ENCODE results near the gene ATP11B. TPM values are rescaled to one million over a fixed set of nuclear protein-coding genes. Genes with fewer than 3 reads are reported as not detected.

ATP11B gene
- total RNA-seq, 1 donor from 2014 or later = 42.8 TPM

GRCh38 chr3:182920515-182921084 lies 127.3 kb downstream of the ATP11B start:
- Histone ChIP-seq H3K27ac (ENCODE audit: low read depth, low read length) (no peak overlapping the region), H3K36me3 (ENCODE audit: insufficient read depth, low read length) (no peaks in the 10 kb centered on the region), H3K27me3 (ENCODE audit: insufficient read depth, low read length) (no peaks in the 10 kb centered on the region), H3K4me1 (ENCODE audit: insufficient read depth, low read length) (no peaks in the 10 kb centered on the region), H3K4me2 (ENCODE audit: low read length) (no peak overlapping the region), H3K79me2 (ENCODE audit: insufficient read depth, low read length) (no peaks in the 10 kb centered on the region), H4K20me1 (ENCODE audit: insufficient read depth, low read length) (no peaks in the 10 kb centered on the region), H3K9me3 (ENCODE audit: insufficient read depth, low read depth, low read length) (no peaks in the 10 kb centered on the region), H3K4me3 (ENCODE audit: insufficient read depth, low read depth, low read length) (no peak overlapping the region), H3K9ac (ENCODE audit: low read length) (no peak overlapping the region), H2AFZ (ENCODE audit: low read depth, low read length) (no peak overlapping the region)
- no peak overlapping the region for H3K4me3 Mint-ChIP-seq (ENCODE audit: unreplicated experiment)
- TF ChIP-seq, protein P1, sequence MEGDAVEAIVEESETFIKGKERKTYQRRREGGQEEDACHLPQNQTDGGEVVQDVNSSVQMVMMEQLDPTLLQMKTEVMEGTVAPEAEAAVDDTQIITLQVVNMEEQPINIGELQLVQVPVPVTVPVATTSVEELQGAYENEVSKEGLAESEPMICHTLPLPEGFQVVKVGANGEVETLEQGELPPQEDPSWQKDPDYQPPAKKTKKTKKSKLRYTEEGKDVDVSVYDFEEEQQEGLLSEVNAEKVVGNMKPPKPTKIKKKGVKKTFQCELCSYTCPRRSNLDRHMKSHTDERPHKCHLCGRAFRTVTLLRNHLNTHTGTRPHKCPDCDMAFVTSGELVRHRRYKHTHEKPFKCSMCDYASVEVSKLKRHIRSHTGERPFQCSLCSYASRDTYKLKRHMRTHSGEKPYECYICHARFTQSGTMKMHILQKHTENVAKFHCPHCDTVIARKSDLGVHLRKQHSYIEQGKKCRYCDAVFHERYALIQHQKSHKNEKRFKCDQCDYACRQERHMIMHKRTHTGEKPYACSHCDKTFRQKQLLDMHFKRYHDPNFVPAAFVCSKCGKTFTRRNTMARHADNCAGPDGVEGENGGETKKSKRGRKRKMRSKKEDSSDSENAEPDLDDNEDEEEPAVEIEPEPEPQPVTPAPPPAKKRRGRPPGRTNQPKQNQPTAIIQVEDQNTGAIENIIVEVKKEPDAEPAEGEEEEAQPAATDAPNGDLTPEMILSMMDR (IDR thresholded peaks at IDR 0.05; ENCODE audit: insufficient read depth, low read depth, low read length) = no peak
- TF ChIP-seq EZH2 (IDR thresholded peaks at IDR 0.05; ENCODE audit: insufficient read depth, low read length) = no peak
- no peaks in the 10 kb centered on the region for H3K27me3 Mint-ChIP-seq (ENCODE audit: low read depth, unreplicated experiment)
- no peaks in the 10 kb centered on the region for H3K9me3 Mint-ChIP-seq (ENCODE audit: unreplicated experiment)
- FAIRE-seq = no peak
- peak; percentile 7 for DNase-seq (ENCODE audit: low read depth)
- H3K27ac Mint-ChIP-seq (ENCODE audit: unreplicated experiment) = peak overlapping the region; percentile 35
- H3K36me3 Mint-ChIP-seq (ENCODE audit: low read depth, unreplicated experiment) = peaks cover 2% of the 10 kb centered on the region
- peaks cover 15% of the 10 kb centered on the region for H3K4me1 Mint-ChIP-seq (ENCODE audit: low read depth, unreplicated experiment)

GRCh38 chr3:182921665-182922355 lies 128.5 kb downstream of the ATP11B start:
- Mint-ChIP-seq H3K27ac (ENCODE audit: unreplicated experiment) (peak overlapping the region; percentile 41), H3K36me3 (ENCODE audit: low read depth, unreplicated experiment) (peaks cover 2% of the 10 kb centered on the region), H3K27me3 (ENCODE audit: low read depth, unreplicated experiment) (no peaks in the 10 kb centered on the region), H3K4me3 (ENCODE audit: unreplicated experiment) (no peak overlapping the region), H3K9me3 (ENCODE audit: unreplicated experiment) (no peaks in the 10 kb centered on the region), H3K4me1 (ENCODE audit: low read depth, unreplicated experiment) (peaks cover 20% of the 10 kb centered on the region)
- Histone ChIP-seq H3K27me3 (ENCODE audit: insufficient read depth, low read length) (no peaks in the 10 kb centered on the region), H3K27ac (ENCODE audit: low read depth, low read length) (no peak overlapping the region), H3K36me3 (ENCODE audit: insufficient read depth, low read length) (no peaks in the 10 kb centered on the region), H3K4me2 (ENCODE audit: low read length) (no peak overlapping the region), H3K9ac (ENCODE audit: low read length) (no peak overlapping the region), H3K4me1 (ENCODE audit: insufficient read depth, low read length) (no peaks in the 10 kb centered on the region), H3K4me3 (ENCODE audit: insufficient read depth, low read depth, low read length) (no peak overlapping the region), H4K20me1 (ENCODE audit: insufficient read depth, low read length) (no peaks in the 10 kb centered on the region), H2AFZ (ENCODE audit: low read depth, low read length) (no peak overlapping the region), H3K79me2 (ENCODE audit: insufficient read depth, low read length) (no peaks in the 10 kb centered on the region), H3K9me3 (ENCODE audit: insufficient read depth, low read depth, low read length) (no peaks in the 10 kb centered on the region)
- FAIRE-seq (no peak), DNase-seq (ENCODE audit: low read depth) (peak; percentile 41)
- TF ChIP-seq EZH2 (IDR thresholded peaks at IDR 0.05; ENCODE audit: insufficient read depth, low read length) = no peak
- TF ChIP-seq, protein P1 (IDR thresholded peaks at IDR 0.05; ENCODE audit: insufficient read depth, low read depth, low read length) = no peak
